Neuronal stem cell (in vitro differentiated cells): ENCODE results near the gene MECR.
A peak's percentile ranks its signal among the peaks of the same experiment; 100 is the strongest.

Experiments
- DNase-seq: peaks from one replicate; pipeline ENCODE4 v3.0.0-alpha.2; 2013; ENCODE audit warnings: low spot score
- H2AFZ ChIP-seq: one replicate; pipeline ENCODE4 v1.6.1; 2013; ENCODE audit warnings: mild to moderate bottlenecking, low read length, inconsistent platforms
- H2AK5ac ChIP-seq: 2 replicates; pipeline ENCODE4 v1.6.1; 2013; ENCODE audit warnings: low read depth, mild to moderate bottlenecking, inconsistent platforms, low read length, moderate library complexity, mixed read lengths
- H2BK120ac ChIP-seq: 2 replicates; pipeline ENCODE4 v1.6.1; 2013; ENCODE audit warnings: low read depth, mild to moderate bottlenecking, inconsistent platforms, low read length, moderate library complexity, mixed read lengths
- H2BK12ac ChIP-seq: one replicate; pipeline ENCODE4 v1.6.1; 2013; ENCODE audit warnings: low read length, inconsistent platforms
- H2BK15ac ChIP-seq: 2 replicates; pipeline ENCODE4 v1.6.1; 2013; ENCODE audit warnings: mild to moderate bottlenecking, low read length, inconsistent platforms, mixed read lengths
- H2BK5ac ChIP-seq: one replicate; pipeline ENCODE4 v1.6.1; 2013; ENCODE audit warnings: inconsistent platforms, mild to moderate bottlenecking, low read length, moderate library complexity
- H3K14ac ChIP-seq: one replicate; pipeline ENCODE4 v1.6.1; 2013; ENCODE audit warnings: low read length, inconsistent platforms
- H3K18ac ChIP-seq: 2 replicates; pipeline ENCODE4 v1.6.1; 2013; ENCODE audit warnings: low read length, inconsistent platforms
- H3K23ac ChIP-seq: 2 replicates; pipeline ENCODE4 v1.6.1; 2013; ENCODE audit warnings: low read depth, mild to moderate bottlenecking, mixed read lengths, low read length, inconsistent platforms; ENCODE audit not compliant: poor library complexity
- H3K27ac ChIP-seq: replicated peaks from 3 replicates; pipeline ENCODE4 v1.5.1; 2013; ENCODE audit warnings: low read length, inconsistent platforms
- H3K27me3 ChIP-seq, 3 experiments: 2 replicates each; pipeline ENCODE4 v1.6.1; 2013; ENCODE audit warnings: low read length in 3 of 3, mild to moderate bottlenecking in 2 of 3, inconsistent platforms in 1 of 3, low read depth in 1 of 3, mixed read lengths in 1 of 3, moderate library complexity in 1 of 3; ENCODE audit not compliant: control insufficient read depth in 3 of 3, insufficient read depth in 3 of 3
- H3K36me3 ChIP-seq, 2 donors: replicated peaks in 1 of 2; 2 replicates each; pipeline ENCODE4 v1.6.1; 2013; ENCODE audit warnings: low read length in 2 of 2; ENCODE audit not compliant: control insufficient read depth in 2 of 2, insufficient read depth in 2 of 2
- H3K4ac ChIP-seq: 2 replicates; pipeline ENCODE4 v1.6.1; 2013; ENCODE audit warnings: inconsistent platforms, mild to moderate bottlenecking, low read length, moderate library complexity
- H3K4me1 ChIP-seq, 2 donors: 1 replicate in 1 of 2; 2 replicates in 1 of 2; pipeline ENCODE4 v1.6.1; 2013; ENCODE audit warnings: low read length in 2 of 2, low read depth in 1 of 2; ENCODE audit not compliant: control insufficient read depth in 2 of 2, insufficient read depth in 1 of 2
- H3K4me2 ChIP-seq: one replicate; pipeline ENCODE4 v1.6.1; 2013; ENCODE audit warnings: mild to moderate bottlenecking, low read length, inconsistent platforms; ENCODE audit not compliant: insufficient read depth, poor library complexity, severe bottlenecking
- H3K4me3 ChIP-seq, 2 donors: 2 replicates each; pipeline ENCODE4 v1.5.1; 2013; ENCODE audit warnings: low read length in 2 of 2, mild to moderate bottlenecking in 2 of 2, inconsistent platforms in 1 of 2, moderate library complexity in 1 of 2
- H3K79me1 ChIP-seq: one replicate; pipeline ENCODE4 v1.6.1; 2013; ENCODE audit warnings: low read depth, mild to moderate bottlenecking, inconsistent platforms, low read length, moderate library complexity
- H3K9ac ChIP-seq: one replicate; pipeline ENCODE4 v1.6.1; 2013; ENCODE audit warnings: mild to moderate bottlenecking, low read depth, low read length, inconsistent platforms; ENCODE audit not compliant: poor library complexity
- H3K9me3 ChIP-seq, 2 donors: replicated peaks in 1 of 2; 2 replicates each; pipeline versions ENCODE3 to v1.6.1; 2013; ENCODE audit warnings: low read length in 2 of 2, mild to moderate bottlenecking in 2 of 2, inconsistent platforms in 1 of 2, low read depth in 1 of 2, mixed read lengths in 1 of 2, moderate library complexity in 1 of 2; ENCODE audit not compliant: control insufficient read depth in 2 of 2, insufficient read depth in 1 of 2
- H4K8ac ChIP-seq: one replicate; pipeline ENCODE4 v1.6.1; 2013; ENCODE audit warnings: low read depth, mild to moderate bottlenecking, inconsistent platforms, low read length, moderate library complexity
- H4K91ac ChIP-seq: one replicate; pipeline ENCODE4 v1.6.1; 2013; ENCODE audit warnings: low read length, low read depth, mild to moderate bottlenecking, inconsistent platforms; ENCODE audit not compliant: poor library complexity
- WGBS, 2 donors: extraction: QIAGEN DNeasy Blood & Tissue Kit; methylation state at CpG; one replicate each; pipeline ENCODE4 v1.1.7; 2013; ENCODE audit warnings: missing lambda C conversion rate in 2 of 2, mixed read lengths in 1 of 2; ENCODE audit not compliant: insufficient read length in 2 of 2, insufficient replicate concordance in 1 of 2; ENCODE audit errors: extremely low coverage in 2 of 2; 5-methylcytosine and 5-hydroxymethylcytosine counted together

The MECR gene

DNA sequence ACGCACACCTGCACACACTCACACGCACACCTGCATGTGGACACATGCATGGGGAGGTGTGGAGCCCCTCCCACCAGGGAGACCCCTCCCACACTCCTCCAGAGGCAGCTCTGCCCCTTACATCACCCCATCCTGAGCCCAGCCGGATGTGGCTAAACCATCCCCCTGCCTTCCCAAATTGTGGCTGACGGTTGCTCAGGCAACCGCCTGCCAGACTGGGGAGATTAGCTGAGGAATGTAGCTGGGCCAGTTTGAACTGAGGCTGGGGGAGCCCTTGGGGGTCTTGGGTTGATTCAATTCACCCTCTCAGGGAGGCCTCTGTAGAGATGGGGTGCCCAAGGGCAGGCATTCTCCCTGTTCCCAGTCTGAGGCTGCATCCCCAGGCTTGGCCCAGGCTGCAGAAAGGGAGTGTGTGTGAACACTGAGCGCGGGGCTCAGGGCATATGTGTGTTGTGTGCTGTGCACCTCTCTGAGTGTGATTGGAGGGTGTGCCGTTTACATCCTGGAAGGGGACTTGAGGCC lies 18.5 kb upstream of the MECR start:
- Histone ChIP-seq H3K4me1 (peaks cover 17 to 24% of the 10 kb centered on the region in 2 donors), H4K91ac (peak overlapping the region; percentile 5), H3K79me1 (no peaks in the 10 kb centered on the region), H3K9ac (peak overlapping the region; percentile 38), H3K4me2 (peak overlapping the region; percentile 34), H3K18ac (peak overlapping the region; percentile 86), H2BK15ac (peak overlapping the region; percentile 52), H3K14ac (no peak overlapping the region), H2AK5ac (peak overlapping the region; percentile 44), H3K23ac (peak overlapping the region; percentile 19), H3K27ac (peak overlapping the region; percentile 73), H2AFZ (peak overlapping the region; percentile 74), H3K4ac (no peak overlapping the region), H2BK12ac (peak overlapping the region; percentile 93), H3K27me3 (peaks cover 0 to 9% (median 0%) of the 10 kb centered on the region in 3 experiments), H3K36me3 (no peaks in the 10 kb centered on the region), H3K9me3 (no peaks in the 10 kb centered on the region), H2BK120ac (no peak overlapping the region), H2BK5ac (peak overlapping the region; percentile 56), H4K8ac (no peak overlapping the region), H3K4me3 (no peak overlapping the region)
- no peak for DNase-seq
- no CpG with 5 or more reads among the region's 8 CpGs for WGBS, 2 donors

DNA sequence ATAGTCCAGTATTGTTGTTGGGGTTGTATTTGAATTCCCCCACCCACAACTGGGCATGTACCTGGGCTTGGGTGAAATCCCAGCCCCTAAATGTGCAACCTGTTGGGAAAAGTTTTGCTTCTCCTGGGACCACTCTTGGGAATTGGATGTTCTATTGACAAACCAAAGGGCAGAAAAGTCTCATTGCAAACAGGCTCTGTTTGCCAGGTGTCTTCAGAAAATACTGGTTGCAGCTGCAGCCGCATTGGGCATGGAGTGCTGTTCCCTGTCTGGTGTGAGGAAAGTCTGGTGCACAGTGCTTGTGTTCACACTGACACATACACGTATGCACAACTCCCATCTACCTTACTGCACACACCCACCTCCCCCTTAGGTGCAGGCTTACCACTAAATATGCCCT lies 17.7 kb upstream of the MECR start:
- H3K27ac ChIP-seq = no peak overlapping the region
- no peak overlapping the region for H4K8ac ChIP-seq
- H3K4me2 ChIP-seq = no peak overlapping the region
- H3K23ac ChIP-seq = no peak overlapping the region
- peak overlapping the region; percentile 23 for H2BK15ac ChIP-seq
- no peaks in the 10 kb centered on the region for H3K79me1 ChIP-seq
- no CpG with 5 or more reads among the region's 2 CpGs for WGBS, 2 donors
- H3K4me3 ChIP-seq = no peak overlapping the region
- no peak overlapping the region for H3K4ac ChIP-seq
- no peak for DNase-seq
- peaks cover 0 to 3% (median 0%) of the 10 kb centered on the region in 3 experiments for H3K27me3 ChIP-seq
- H2AK5ac ChIP-seq = peak overlapping the region; percentile 64
- no peaks in the 10 kb centered on the region for H3K36me3 ChIP-seq
- no peak overlapping the region for H3K9ac ChIP-seq
- no peak overlapping the region for H2BK5ac ChIP-seq
- peak overlapping the region; percentile 59 for H3K14ac ChIP-seq
- H3K9me3 ChIP-seq = no peaks in the 10 kb centered on the region
- no peak overlapping the region for H2BK120ac ChIP-seq
- peak overlapping the region; percentile 90 for H3K18ac ChIP-seq
- peaks cover 17 to 24% of the 10 kb centered on the region in 2 donors for H3K4me1 ChIP-seq
- H4K91ac ChIP-seq = no peak overlapping the region
- no peak overlapping the region for H2AFZ ChIP-seq
- H2BK12ac ChIP-seq = peak overlapping the region; percentile 16

DNA sequence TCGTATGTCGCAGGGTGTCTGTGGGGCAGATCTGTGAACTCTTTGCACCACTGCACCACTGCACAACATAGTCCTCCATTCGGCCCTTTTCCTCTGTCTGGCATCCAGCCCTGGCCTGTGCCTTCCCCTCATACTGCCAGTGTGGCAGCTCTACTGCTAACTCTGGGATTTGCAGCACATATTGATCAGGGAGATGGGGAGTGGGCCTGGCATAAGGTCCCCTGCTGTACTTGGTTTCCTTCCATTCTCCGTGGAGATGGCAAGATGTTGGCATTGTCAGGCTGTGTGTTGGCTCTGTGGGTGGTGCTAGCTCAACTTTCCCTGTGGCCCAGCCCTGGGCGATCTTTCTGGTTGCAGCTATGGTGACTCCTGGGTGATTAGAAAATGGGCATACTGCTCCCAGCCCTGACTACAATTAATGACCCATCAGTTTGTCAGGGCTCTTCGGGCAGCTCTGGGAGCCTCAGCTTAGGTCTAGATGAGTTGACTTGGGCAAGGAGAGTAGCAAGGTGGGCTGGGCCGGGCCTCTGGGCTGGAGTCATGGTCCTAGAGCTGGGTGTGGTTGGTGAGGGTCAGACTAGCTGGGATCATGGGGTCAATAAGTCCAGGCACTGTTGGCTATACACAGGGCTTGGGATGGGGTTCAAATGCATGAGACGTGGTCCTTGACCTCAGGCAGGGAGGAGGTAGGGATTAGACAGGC lies 17.0 kb upstream of the MECR start:
- no peaks in the 10 kb centered on the region for H3K79me1 ChIP-seq
- peak overlapping the region; percentile 23 for H2BK15ac ChIP-seq
- no peak overlapping the region for H2AFZ ChIP-seq
- H2BK12ac ChIP-seq = no peak overlapping the region
- H3K4me1 ChIP-seq = peaks cover 17 to 27% of the 10 kb centered on the region in 2 donors
- no CpG with 5 or more reads among the region's 8 CpGs for WGBS, 2 donors
- no peaks in the 10 kb centered on the region for H3K36me3 ChIP-seq
- no peak overlapping the region for H3K23ac ChIP-seq
- peaks cover 0 to 3% (median 0%) of the 10 kb centered on the region in 3 experiments for H3K27me3 ChIP-seq
- no peak overlapping the region for H3K4me2 ChIP-seq
- H3K4ac ChIP-seq = no peak overlapping the region
- no peak overlapping the region for H3K27ac ChIP-seq
- H2AK5ac ChIP-seq = peak overlapping the region; percentile 64
- no peak for DNase-seq
- no peak overlapping the region for H2BK120ac ChIP-seq
- no peak overlapping the region for H3K18ac ChIP-seq
- H3K4me3 ChIP-seq = no peak overlapping the region
- no peak overlapping the region for H4K91ac ChIP-seq
- no peak overlapping the region for H4K8ac ChIP-seq
- no peaks in the 10 kb centered on the region for H3K9me3 ChIP-seq
- H3K14ac ChIP-seq = peak overlapping the region; percentile 5
- H2BK5ac ChIP-seq = peak overlapping the region; percentile 6
- peak overlapping the region; percentile 63 for H3K9ac ChIP-seq

DNA sequence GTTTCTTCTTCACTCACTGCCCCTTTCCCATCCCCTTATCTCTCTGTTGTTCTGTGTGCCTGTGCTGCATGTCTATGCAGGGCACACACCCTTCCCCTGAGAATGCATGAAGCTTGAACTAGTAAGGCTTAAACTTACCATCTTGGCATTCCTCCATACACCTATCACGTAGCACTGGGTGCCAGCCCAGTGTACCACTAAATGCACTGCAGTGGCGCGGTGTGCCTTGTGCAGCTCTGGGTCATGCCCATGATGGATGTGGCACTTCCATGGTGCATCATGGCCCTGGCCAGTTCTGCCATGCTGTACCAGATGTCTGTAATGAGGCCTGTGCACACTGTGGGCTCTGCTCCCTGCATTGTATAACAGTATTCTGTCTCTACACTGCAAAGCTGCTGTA lies 16.3 kb upstream of the MECR start:
- peak overlapping the region; percentile 6 for H2BK5ac ChIP-seq
- no peak overlapping the region for H4K8ac ChIP-seq
- H3K4me3 ChIP-seq = peak overlapping the region in 1 of 2 donors; percentile 3
- no peak overlapping the region for H2AFZ ChIP-seq
- no peak overlapping the region for H2BK15ac ChIP-seq
- DNase-seq = no peak
- peaks cover 0 to 3% (median 0%) of the 10 kb centered on the region in 3 experiments for H3K27me3 ChIP-seq
- H3K27ac ChIP-seq = no peak overlapping the region
- H3K14ac ChIP-seq = no peak overlapping the region
- H2BK120ac ChIP-seq = no peak overlapping the region
- no peaks in the 10 kb centered on the region for H3K79me1 ChIP-seq
- WGBS, 2 donors = no CpG with 5 or more reads among the region's 3 CpGs
- no peak overlapping the region for H2BK12ac ChIP-seq
- H3K18ac ChIP-seq = peak overlapping the region; percentile 76
- H3K9me3 ChIP-seq = no peaks in the 10 kb centered on the region
- no peak overlapping the region for H3K4ac ChIP-seq
- no peak overlapping the region for H4K91ac ChIP-seq
- no peaks in the 10 kb centered on the region for H3K36me3 ChIP-seq
- no peak overlapping the region for H3K9ac ChIP-seq
- peak overlapping the region; percentile 64 for H2AK5ac ChIP-seq
- H3K23ac ChIP-seq = peak overlapping the region; percentile 43
- peaks cover 17 to 27% of the 10 kb centered on the region in 2 donors for H3K4me1 ChIP-seq
- H3K4me2 ChIP-seq = no peak overlapping the region
